ACC112 (cell line): ENCODE data around the gene ZCCHC14.

Experiments used
- H2AFZ ChIP-seq: fragments of 200-600 bp; sonication (generic); one replicate; pipeline ENCODE4 v1.6.0; 2017; ENCODE audit warnings: antibody characterized with exemption, low read length; ENCODE audit not compliant: unreplicated experiment
- H3K27ac ChIP-seq: fragments of 200-600 bp; sonication (generic); 2 replicates; pipeline ENCODE4 v1.5.1; 2014; ENCODE audit warnings: low read depth, mild to moderate bottlenecking, antibody characterized with exemption, low read length, moderate library complexity
- H3K27me3 ChIP-seq: fragments of 200-600 bp; sonication (generic); 2 replicates; pipeline ENCODE4 v1.6.1; 2014; ENCODE audit warnings: mild to moderate bottlenecking, antibody characterized with exemption, low read length, moderate library complexity, mixed read lengths; ENCODE audit not compliant: insufficient read depth
- H3K36me3 ChIP-seq: fragments of 200-600 bp; sonication (generic); 2 replicates; pipeline ENCODE4 v1.6.1; 2016; ENCODE audit warnings: mild to moderate bottlenecking, antibody characterized with exemption, low read length, moderate library complexity, mixed read lengths; ENCODE audit not compliant: insufficient read depth
- H3K4me1 ChIP-seq: fragments of 200-600 bp; sonication (generic); one replicate; pipeline ENCODE4 v1.6.1; 2016; ENCODE audit warnings: low read length, mixed read lengths; ENCODE audit not compliant: insufficient read depth, unreplicated experiment, control insufficient read depth
- H3K4me3 ChIP-seq: fragments of 200-600 bp; sonication (generic); 2 replicates; pipeline ENCODE4 v1.5.1; 2014; ENCODE audit warnings: mild to moderate bottlenecking, low read depth, low read length
- H3K79me2 ChIP-seq: fragments of 200-600 bp; sonication (generic); one replicate; pipeline ENCODE4 v1.6.0; 2016; ENCODE audit warnings: low read length; ENCODE audit not compliant: control insufficient read depth, unreplicated experiment, insufficient read depth

ZCCHC14 gene

DNA sequence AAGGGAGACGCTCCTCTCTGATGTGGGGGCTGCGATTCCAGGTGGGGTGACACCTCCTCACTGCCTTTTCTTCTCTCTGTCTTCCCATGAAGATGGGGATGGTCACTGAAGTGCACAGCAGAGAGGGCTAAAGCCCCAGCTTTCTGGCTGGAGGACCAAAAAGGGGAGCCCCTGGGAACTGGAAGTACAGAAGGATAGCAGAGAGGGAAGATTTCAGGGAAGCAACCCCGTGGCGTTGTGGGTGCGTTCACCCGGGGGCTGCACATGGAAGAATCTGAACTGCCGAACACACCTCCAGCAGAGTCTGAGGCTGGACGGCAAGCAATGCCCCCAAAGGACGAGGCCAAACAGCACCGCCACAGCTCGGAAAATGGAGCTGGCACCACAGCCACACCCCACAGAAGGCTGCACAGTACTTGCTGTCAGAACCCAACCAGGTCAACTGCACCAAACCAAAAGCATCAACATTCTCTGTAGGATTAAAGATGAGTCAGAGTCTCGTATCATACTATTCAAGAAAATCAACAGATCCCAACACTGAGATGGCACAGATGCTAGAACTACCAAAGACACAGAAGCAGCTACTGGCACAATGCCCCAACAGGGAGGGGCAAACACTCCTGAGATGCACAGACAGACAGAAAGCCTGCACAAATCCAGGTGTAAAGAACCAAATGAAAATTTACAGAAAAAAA lies 50.8 kb downstream of the ZCCHC14 start:
- Histone ChIP-seq H3K36me3 (peaks cover 15% of the 10 kb centered on the region), H3K79me2 (peaks cover 13% of the 10 kb centered on the region), H2AFZ (no peak overlapping the region), H3K27ac (no peak overlapping the region), H3K27me3 (no peaks in the 10 kb centered on the region), H3K4me3 (no peak overlapping the region), H3K4me1 (peaks cover 6% of the 10 kb centered on the region)

DNA sequence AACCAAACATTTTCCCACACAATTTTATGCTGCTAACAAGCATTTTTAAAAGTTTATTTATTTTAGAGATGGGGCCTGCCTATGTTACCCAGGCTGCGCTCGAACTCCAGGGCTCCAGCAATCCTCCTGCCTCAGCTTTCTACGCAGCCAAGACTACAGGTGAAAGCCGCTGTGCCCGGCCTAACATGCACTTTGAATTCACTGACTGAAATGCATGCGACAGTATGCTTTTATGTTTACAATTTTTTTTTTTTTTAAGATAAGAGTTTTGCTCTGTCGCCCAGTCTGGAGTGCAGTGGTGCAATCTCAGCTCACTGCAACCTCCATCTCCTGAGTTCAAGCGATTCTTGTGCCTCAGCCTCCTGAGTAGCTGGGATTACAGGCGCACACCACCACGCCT lies 52.9 kb downstream of the ZCCHC14 start:
- H3K36me3 ChIP-seq = peaks cover 8% of the 10 kb centered on the region
- no peak overlapping the region for H3K27ac ChIP-seq
- no peak overlapping the region for H2AFZ ChIP-seq
- H3K79me2 ChIP-seq = peaks cover 20% of the 10 kb centered on the region
- H3K4me1 ChIP-seq = peaks cover 24% of the 10 kb centered on the region
- H3K27me3 ChIP-seq = no peaks in the 10 kb centered on the region
- H3K4me3 ChIP-seq = no peak overlapping the region

DNA sequence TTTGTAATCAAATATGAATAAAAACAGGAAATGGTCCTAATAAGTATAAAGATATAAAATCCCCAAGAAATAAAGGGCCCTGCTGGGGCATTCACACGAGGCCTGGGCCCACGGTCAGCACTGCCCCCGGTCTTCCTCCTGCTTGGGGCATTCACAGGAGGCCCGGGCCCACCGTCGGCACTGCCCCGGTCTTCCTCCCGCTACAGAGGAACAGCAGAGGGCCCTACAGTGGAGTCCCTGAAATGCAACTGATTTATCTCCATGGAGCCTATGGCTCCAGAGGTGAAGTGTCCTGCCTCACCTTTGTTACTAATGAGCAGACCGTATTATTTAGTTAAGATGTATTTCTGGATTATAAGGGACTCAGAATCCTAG lies 54.2 kb downstream of the ZCCHC14 start:
- Histone ChIP-seq H3K4me1 (peaks cover 24% of the 10 kb centered on the region), H2AFZ (no peak overlapping the region), H3K27me3 (no peaks in the 10 kb centered on the region), H3K79me2 (peaks cover 26% of the 10 kb centered on the region), H3K4me3 (no peak overlapping the region), H3K27ac (no peak overlapping the region), H3K36me3 (no peaks in the 10 kb centered on the region)

DNA sequence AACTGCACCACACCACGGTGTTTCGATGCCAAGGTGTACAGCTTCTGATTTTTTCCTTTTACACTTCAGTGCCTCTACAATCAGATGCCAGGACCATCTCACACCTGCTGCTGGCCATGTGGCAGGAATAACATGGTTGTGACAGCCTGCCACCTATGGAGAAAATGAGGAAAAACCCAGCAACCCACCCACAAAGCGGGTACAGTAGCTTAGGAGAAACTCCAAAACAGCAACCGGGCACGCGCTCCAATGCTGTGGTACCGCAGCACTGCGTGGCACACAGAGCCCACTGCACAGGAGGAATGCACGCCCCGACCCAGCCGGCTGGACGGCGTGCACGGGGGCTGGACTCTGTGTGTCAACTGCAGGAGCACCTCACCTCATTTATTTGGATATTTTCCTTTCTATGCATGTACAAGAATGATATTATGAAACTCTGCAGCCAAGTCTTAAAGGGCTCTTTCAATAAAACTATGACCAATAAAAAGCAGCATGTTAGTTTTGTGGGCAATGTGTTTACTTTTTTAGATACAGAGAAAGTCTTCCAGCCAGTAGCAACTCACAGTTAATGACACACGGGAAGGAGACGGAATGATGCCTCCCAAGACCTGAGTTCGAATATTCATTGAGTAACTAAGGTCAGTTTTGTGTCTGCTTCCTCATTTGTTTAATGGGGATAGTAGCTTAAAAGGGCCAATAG lies 54.8 kb downstream of the ZCCHC14 start:
- Histone ChIP-seq H3K79me2 (peaks cover 29% of the 10 kb centered on the region), H3K4me1 (peaks cover 24% of the 10 kb centered on the region)

DNA sequence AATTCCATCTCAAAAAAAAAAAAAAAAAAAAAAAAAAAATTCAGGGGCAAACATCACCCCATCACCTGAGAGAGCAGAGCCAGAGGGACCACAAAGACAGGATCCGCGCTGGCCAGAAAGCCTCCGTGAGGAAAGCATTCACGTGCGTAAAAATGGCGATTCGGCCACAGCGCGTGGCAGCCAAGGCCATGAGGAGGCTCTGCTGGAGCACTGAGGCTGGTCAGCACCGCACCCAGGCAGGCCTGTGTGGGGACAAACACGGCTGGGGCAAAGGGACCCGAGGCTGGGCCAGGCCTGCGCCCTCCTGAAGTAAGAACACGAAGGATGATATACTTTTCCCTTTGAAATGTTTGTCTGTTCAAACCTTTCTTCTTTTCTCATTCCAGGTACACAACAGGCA lies 55.5 kb downstream of the ZCCHC14 start:
- Histone ChIP-seq H3K27me3 (no peaks in the 10 kb centered on the region), H3K79me2 (peaks cover 29% of the 10 kb centered on the region), H2AFZ (no peak overlapping the region), H3K4me1 (peaks cover 25% of the 10 kb centered on the region), H3K4me3 (no peak overlapping the region), H3K36me3 (no peaks in the 10 kb centered on the region), H3K27ac (no peak overlapping the region)

More for the DNA sequence above, 54.8 kb downstream of the ZCCHC14 start:
- Histone ChIP-seq H3K27ac (no peak overlapping the region), H3K36me3 (no peaks in the 10 kb centered on the region), H3K27me3 (no peaks in the 10 kb centered on the region), H3K4me3 (no peak overlapping the region), H2AFZ (no peak overlapping the region)

DNA sequence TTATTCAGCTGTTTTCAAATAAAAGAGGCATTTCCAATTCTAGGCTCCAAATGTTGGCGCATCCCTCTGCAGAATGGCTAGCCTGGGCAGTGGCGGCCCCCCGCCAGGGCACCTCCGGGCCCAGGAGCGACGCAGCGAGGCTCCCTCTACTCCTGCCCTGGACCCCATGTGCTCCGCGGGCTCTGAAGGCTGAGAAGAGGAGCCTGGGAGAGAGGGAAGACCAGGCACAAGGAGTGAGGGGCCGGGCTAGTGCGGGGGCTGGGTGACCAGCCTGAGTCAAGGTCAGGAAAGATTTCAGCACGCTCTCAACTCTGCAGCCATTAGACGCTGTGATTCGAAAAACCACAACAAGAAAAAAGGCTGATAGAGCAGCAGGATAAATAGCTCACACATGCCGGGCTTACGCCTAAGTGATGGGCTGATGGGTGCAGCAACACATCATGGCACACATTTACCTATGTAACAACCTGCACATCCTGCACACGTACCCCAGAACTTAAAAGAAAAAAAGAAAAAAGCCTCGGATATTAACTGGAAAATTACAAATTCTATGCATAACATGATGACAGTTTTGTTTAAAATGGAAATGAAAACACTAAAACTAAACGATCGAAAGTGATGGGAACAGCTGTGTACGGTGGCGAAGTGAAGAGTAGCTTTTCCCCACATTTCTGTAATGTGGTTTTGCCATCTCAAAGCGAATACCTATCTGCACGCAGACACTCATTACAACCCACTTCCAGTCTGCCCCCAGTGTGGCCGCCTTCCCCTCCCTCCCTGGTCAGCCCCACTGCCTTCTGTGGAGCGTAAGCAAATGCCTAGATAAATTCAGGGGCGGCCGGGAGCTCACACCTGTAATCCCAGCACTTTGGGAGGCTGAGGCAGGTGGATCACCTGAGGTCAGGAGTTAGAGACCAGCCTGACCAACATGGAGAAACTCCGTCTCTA lies 56.3 kb downstream of the ZCCHC14 start:
- H3K27ac ChIP-seq = peak overlapping the region; percentile 73
- no peaks in the 10 kb centered on the region for H3K36me3 ChIP-seq
- H3K4me3 ChIP-seq = peak overlapping the region; percentile 50
- peaks cover 24% of the 10 kb centered on the region for H3K79me2 ChIP-seq
- H2AFZ ChIP-seq = no peak overlapping the region
- H3K27me3 ChIP-seq = no peaks in the 10 kb centered on the region
- peaks cover 28% of the 10 kb centered on the region for H3K4me1 ChIP-seq

DNA sequence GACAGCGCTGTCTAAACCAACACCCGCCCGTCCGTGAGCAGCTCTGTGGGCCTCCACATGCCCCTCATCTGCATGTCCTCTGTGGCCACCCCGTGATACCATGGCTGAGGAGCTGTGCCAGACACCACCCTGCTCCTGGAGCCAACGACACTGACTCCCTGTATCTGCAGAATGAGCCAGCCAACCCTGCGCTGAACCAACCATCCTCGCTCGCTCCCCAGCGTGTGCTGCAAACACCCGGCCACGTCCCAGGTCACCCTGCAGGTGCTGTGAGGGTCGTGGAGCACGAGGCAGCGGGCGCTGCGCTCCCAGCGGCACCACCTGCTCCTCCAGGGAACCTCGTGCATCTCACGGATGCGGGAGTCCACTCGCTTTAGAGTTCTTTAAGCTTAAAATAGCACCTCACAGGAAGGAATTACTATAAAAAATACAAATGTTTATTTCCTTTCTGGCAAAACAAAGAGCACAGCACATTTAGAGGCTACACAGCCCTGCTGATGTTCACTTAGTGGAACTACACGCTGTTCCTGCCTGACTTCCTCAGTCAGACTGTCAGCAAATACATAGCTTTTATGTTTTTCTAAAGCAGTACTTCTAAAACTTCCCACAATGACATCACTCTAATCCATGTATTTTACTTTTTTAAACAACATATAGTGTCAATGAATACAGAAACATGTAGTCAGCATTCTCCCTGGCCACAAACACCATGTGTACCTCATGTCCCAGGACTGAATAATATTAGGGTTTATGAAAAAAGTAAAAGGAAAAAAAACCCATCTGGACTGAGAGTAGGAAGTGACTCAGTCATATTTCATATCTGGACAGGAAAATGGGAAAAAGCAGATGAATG lies 57.2 kb downstream of the ZCCHC14 start:
- Histone ChIP-seq H2AFZ (no peak overlapping the region), H3K36me3 (no peaks in the 10 kb centered on the region), H3K4me3 (peak overlapping the region; percentile 50), H3K79me2 (peaks cover 24% of the 10 kb centered on the region), H3K27me3 (no peaks in the 10 kb centered on the region), H3K27ac (peak overlapping the region; percentile 73), H3K4me1 (peaks cover 30% of the 10 kb centered on the region)

DNA sequence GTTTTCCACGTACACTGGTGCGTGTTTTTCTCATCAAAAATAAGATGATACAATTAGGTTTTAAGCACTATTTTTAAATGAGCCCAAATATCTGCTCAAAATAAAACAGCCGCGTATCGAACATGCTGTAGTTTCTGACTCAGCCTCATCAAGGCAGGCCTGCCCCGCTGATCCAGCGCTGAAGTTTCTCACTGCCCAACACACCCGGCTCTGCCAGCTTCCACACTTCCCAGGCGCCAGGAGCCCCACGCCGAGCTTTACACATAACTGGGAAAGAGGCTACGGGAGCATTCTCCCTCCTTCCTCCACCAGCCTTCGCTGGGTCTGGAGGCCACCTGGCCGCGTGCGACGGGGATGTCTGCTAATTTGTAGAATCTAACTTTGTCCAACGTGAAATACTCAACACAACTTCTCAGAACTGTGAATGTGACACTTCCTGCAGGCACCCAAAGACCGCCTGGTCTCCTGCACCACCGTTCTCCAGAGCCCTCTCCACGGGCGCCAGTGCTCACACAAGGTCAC lies 58.6 kb downstream of the ZCCHC14 start:
- Histone ChIP-seq H3K27ac (no peak overlapping the region), H2AFZ (no peak overlapping the region), H3K36me3 (no peaks in the 10 kb centered on the region), H3K4me1 (peaks cover 30% of the 10 kb centered on the region), H3K79me2 (peaks cover 24% of the 10 kb centered on the region), H3K27me3 (no peaks in the 10 kb centered on the region), H3K4me3 (no peak overlapping the region)

DNA sequence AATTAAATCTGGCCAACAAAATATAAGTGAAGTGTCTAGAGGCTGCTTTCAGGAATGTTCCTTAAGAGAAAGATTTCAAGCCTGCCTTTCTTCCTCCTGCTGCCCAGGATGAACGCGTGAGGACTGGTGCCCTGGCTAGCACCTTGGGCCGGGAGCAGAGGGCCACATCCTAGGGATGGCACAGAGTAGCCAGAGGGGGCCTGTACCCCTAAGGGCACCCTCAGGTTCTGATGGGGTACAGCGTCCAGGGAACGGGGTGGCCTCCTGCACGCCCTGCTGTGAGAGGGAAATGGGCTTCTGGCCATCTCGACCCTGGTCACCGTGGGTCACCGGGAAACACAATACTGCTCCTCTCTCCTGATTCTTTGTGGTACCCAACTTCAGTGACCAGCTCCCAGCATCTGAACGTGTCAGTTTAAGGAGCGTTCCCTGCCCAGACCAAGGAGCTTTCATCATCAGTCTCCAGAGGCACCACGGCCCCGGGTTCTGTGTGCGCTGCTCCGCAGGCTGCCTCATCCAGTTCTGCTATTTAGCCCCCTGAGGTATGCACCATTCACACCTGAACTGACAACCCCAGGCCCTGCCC lies 60.4 kb downstream of the ZCCHC14 start:
- Histone ChIP-seq H3K79me2 (peaks cover 19% of the 10 kb centered on the region), H3K4me1 (peaks cover 30% of the 10 kb centered on the region), H3K27me3 (no peaks in the 10 kb centered on the region), H3K27ac (no peak overlapping the region), H3K4me3 (no peak overlapping the region), H3K36me3 (no peaks in the 10 kb centered on the region), H2AFZ (no peak overlapping the region)
